GM19193 (cell line): ENCODE measurements around the gene ANKS1B.

Source experiments
- POLR2A ChIP-seq: IDR thresholded peaks from 4 replicates; pipeline ENCODE4 v1.6.1; 2011; ENCODE audit not compliant: insufficient read depth, insufficient read length; ENCODE audit errors: extremely low read depth

ANKS1B gene

GRCh38 chr12:99618657-99619056, 366.1 kb downstream of the ANKS1B start:
- no peak for TF ChIP-seq POLR2A

GRCh38 chr12:99611599-99611998, 373.1 kb downstream of the ANKS1B start:
- no peak for TF ChIP-seq POLR2A

GRCh38 chr12:99611117-99611516, 373.6 kb downstream of the ANKS1B start:
- no peak for TF ChIP-seq POLR2A

- TF ChIP-seq POLR2A, result no peak
Measured at GRCh38 chr12:99609455-99610181, 375.1 kb downstream of the ANKS1B start.

GRCh38 chr12:99600388-99600787, 384.3 kb downstream of the ANKS1B start:
- no peak for TF ChIP-seq POLR2A

GRCh38 chr12:99598785-99599184, 386.0 kb downstream of the ANKS1B start:
- TF ChIP-seq POLR2A, result no peak

- no peak for TF ChIP-seq POLR2A
Measured at GRCh38 chr12:99596762-99597161, 388.0 kb downstream of the ANKS1B start.

- no peak for TF ChIP-seq POLR2A
Measured at GRCh38 chr12:99573980-99574379, 410.8 kb downstream of the ANKS1B start.

GRCh38 chr12:99567072-99567471, 417.7 kb downstream of the ANKS1B start:
- TF ChIP-seq POLR2A, result no peak

GRCh38 chr12:99558109-99558508, 426.6 kb downstream of the ANKS1B start:
- no peak for TF ChIP-seq POLR2A

GRCh38 chr12:99553461-99553860, 431.3 kb downstream of the ANKS1B start:
- no peak for TF ChIP-seq POLR2A

- no peak for TF ChIP-seq POLR2A
Measured at GRCh38 chr12:99552022-99552421, 432.7 kb downstream of the ANKS1B start.

- no peak for TF ChIP-seq POLR2A
Measured at GRCh38 chr12:99549651-99550050, 435.1 kb downstream of the ANKS1B start.

- no peak for TF ChIP-seq POLR2A
Measured at GRCh38 chr12:99549196-99549595, 435.5 kb downstream of the ANKS1B start.

- TF ChIP-seq POLR2A, result no peak
Measured at GRCh38 chr12:99544457-99544856, 440.3 kb downstream of the ANKS1B start.

GRCh38 chr12:99529966-99530365, 454.8 kb downstream of the ANKS1B start:
- no peak for TF ChIP-seq POLR2A

GRCh38 chr12:99528478-99528877, 456.3 kb downstream of the ANKS1B start:
- no peak for TF ChIP-seq POLR2A
